ENCODE measurements around the gene GRB2.

The GRB2 gene

DNA sequence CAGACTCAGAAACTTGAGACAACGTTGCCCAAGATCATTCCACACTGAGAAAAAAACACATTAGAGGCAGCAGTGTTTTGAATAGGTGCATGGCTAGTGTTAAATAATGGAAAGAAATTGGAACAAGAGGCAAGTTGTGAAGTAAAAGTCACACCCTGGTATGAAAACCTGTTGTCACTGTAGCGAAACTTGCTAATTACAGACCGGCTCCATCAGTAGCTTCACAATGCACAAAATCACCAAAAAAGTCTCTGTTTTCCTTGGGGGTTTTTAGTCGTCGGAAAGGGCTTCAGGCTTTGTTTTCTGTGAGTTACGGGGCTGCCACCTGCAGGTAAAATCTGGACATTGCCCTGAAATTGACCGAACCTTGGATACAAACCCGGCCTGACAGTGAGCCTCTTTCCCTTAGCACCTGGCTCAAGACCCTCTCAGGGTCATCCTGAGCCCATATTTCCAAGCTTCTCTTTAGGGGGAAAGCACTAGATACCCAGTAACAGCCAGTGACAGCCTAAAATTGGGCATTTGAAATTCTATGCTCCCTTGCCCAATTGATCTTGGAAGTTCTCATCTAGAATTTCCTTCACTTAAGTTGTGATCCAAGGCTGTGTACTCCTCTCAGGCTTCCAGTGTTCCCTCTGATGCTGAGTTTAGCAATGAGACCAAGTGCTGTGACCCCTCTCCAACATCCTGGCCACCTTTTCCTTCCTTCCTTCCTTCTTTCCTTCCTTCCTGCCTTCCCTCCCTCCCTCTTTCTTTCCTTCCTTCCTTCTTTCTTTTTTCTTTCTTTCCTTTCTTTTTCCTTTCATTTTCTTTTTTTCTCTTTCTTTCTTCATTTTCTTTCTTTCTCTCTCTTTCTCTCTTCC is 7.2 kb upstream of the GRB2 start:
- DNase-seq: peak; percentile 81 to 83

DNA sequence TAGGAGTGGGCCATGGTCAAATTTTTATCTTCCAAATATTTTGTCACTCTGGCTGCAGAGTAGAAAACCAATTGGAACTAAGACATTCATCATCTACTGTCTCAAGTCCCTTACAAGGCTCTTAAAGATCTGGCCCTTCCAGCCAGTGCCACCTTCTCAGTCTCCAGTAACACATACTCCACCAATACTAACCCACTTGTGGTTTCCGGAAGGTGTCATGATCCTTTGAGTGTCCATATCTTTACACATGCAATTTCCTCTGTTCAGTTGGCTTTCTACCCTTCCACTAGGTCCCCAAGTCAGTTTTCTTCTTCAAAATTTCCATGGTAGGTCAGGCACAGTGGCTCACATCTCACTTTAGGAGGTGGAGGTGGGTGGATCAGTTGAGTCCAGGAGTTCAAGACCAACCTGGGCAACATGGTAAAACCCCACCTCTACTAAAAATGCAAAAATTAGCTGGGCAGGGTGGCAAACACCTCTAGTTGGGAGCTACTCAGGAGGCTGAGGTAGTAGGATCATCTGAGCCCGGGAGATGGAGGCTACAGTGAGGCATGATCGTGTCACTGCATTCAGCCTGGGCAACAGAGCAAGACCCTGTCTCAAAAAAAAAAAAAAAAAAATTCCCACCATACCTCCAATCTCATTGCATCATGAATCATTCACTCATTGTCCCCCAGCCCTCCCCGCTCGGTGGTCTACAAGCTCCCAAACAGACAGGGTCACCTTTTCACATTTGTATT is 6.0 kb upstream of the GRB2 start:
- no peak for DNase-seq

DNA sequence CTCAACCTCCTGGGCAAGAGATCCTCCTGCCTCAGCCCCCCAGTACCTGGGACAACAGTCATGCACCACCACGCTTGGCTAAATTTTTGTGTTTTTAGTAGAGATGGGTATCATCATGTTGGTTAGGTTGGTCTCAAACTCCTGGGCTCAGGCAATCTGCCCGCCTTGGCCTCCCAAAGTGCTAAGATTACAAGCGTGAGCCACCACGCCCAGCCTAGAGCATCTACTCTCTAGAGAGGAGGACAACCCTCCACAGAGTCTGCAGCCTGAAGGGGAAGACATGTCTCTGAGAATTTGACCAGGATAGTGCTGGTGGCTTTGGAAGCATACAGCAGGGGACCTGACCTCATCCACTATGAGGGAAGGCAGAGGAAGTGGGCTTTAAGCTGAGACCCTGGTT is 4.7 kb upstream of the GRB2 start:
- DNase-seq: no peak

DNA sequence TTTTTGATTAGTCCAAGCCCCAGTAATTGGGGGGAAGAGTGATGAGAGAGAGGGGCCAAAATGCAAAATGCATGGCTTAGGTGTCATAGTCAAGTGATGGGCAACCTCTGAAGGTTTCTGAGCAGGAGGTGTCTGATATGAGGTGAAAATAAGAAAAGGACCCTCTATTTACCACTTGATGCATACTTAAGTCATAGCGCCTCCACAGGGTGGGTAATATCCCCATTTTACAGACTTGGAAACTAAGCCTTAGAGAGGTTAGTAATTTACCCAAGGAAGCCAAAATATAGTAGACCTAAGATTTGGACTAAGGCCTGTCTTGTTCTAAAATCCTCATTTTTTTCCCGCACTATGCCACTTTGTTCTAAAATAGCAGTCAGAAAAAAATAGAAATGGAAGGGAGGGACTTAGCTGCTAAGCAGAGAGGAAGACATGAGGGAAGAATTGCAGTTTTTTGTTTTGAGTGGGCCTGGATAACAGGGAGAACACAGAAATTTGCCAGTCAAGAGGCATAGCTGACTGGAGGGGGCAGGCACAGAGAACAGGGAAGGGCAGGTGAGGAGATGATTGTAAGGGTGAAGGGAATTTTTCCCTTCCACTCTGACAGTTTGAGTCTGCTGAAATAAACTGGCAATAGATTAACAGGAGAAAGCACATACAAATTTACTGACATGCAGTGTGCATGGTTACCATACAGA is 2.3 kb upstream of the GRB2 start:
- DNase-seq: no peak

DNA sequence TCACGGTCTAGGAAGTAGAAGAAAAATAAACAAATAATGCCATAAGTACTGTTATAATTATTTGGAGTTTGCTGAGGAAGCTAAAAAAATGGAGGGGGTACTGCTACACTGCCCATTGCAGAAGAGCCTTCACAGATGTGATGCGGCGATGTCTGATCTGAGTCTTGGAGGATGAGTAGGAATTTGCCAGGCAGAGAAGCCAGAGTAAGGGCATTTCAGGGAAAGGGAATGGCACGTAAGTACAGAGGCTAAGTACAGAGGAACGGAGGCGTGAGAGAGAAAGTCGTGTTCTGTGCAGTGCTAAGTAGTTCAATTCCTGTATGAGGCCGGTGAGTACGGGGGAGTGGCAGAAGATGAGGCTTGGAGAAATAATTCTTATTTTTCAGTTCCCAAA is 741 bp upstream of the GRB2 start:
- no peak for DNase-seq

DNA sequence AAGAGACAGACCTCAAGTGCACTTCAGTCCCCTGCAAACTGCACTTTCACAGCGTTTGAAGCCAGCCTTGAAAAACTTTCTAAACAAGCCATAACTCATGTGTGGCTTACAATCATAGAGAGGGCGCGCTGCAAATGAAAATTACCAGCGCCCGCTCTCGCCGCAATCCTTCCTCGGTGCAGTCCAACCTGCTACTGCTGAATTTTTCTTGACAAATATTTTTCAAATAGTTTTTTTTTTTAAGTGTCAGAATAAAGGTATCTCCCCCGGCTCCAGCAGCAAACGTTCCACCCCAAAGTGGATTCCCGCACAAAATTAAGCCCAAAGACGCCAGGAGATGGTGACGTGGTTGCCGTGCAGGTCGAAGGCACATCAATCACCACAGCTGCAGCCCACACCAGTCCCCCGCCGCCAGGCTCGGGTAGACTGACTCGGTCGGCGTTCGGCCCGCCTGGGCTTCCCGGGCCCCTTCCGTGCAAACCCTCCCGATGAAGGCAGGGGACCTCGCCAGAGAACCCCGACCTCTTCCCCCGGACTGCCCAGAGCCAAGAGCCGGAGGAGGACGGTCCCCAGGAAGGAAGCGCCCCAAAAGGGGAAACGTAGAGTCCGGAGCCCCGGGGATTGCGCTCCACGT is 630 bp downstream of the GRB2 start:
- peak; percentile 33 to 45 for DNase-seq

DNA sequence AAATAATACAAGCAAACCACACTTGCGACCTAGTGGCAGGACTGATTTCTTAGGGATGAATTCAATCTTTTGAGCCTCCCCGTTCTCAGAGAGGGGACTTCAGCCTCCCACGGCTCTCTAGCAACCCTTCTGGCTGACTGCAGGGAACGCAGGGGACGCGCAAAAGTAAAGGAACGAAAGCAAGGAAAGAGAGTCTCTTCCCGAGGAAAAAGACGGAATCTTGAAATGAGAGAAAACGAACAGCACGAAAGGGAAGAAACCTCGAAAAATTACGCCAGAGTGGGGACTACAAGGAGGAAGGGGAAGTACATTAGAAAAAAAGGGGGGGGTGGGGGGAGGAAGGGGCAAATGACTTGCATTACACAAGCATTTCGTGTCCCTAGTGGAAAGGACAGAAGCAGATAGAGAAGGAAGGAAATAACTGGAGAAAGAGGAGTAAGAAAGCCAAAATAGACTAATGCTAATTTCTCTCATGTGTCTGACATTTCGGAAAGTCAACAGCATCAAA is 1.2 kb downstream of the GRB2 start:
- DNase-seq: peak; percentile 72 to 73

DNA sequence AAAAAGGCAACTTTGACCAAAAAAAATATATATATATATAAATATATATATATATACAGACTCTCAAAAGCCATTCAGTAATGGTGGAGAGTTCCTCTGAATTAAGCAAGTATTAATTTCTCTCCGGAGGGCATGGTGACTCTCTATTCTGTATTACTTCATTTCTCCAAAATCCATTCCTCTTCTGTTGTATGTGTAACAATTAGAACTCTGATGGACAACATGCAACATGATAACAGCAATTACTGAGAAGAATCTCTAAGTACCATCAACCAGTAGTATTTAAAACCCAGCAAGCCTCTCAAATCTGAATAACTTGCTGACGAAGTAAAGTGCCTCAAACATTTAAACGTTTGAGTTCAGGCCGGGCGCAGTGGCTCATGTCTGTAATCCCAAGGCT is 2.3 kb downstream of the GRB2 start:
- DNase-seq: no peak

DNA sequence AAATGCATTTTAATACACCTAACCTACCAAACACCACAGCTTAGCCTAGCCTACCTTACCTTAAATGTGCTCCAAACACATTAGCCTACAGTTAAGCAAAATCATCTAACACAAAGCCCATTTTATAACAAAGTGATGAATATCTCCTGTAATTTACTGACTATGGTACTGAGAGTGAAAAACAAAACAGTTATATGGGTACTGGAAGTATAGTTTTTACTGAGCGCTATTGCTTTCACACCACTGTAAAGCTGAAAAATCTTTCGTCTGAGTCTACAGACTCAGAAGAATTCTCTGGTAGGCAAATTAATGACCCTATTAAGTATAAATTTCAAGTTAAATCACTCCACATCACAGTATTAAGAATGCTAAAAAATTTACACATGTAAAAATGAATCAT is 3.5 kb downstream of the GRB2 start:
- DNase-seq: no peak

DNA sequence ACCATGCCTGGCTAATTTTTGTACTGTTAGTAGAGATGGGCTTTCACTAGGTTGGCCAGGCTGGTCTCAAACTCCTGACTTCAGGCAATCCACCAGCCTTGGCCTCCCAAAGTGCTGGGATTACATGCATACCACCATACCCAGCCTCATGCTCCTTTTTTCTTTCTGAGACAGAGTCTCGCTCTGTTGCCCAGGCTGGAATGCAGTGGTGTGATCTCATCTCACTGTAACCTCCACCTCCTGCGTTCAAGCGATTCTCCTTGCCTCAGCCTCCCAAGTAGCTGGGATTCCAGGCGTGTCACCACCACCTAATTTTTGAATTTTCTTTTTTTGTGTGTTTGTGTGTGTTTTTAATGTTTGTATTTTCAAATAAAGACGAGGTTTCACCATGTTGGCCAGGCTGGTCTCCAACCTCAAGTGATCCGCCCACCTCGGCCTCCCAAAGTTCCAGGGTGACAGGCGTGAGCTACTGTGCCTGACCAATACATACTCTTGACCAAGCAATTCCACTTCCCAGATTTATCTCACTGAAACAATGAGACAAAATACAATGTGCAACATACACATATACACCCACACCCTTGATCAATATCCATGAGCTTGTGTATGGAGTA is 5.0 kb downstream of the GRB2 start:
- DNase-seq: no peak

DNA sequence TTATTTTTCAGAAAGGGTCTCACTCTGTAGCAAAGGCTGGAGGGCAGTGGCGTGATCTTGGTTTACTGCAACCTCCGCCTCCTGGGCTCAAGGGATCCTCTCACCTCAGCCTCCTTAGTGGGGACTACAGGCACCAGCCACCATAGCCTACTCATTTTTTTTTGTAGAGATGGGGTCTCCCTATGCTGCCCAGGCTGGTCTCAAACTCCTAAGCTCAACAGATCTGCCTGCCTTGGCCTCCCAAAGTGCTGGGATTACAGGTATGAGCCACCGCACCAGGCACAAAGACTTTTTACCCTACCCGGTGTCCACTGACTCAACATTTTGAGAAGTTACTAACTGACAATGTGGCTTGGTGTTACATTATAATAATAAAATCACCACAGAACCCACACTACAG is 7.2 kb downstream of the GRB2 start:
- no peak for DNase-seq

DNA sequence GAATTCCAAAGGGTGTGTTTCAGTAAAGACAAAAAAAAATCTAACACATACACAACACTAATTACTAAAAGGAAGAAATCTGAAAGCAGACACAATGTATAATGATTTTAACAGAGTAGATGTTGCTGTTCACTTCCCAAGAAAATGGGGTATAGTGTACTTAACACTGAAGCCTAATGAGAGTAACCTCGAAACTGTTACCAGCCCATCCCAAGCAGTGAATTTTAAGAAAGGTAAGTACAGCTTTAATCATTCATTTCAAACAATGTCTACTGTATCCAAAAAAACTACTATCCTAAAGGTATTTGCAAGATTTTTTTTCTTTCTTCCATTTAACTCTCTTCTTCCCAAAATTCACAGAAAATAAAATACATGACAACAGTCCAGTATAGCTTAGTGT is 8.3 kb downstream of the GRB2 start:
- no peak for DNase-seq

DNA sequence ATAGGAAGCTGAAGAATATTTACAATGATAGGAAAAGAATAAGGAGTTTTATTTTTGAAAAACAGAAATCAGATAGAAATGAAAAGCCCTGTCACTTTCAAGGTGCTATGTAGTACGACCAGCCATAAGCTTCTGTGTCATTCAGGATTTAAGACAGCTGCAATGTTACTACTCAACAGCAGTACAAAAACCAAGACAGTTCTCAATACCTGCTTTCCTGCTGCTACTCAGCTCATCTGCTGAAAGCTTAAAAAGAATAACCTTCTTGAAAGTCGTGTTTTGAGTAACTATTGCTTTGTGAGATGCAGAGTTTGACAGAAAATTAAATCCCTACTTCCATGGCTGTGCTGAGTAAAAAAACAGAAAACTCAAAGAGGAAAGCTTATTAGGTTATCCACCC is 8.7 kb downstream of the GRB2 start:
- no peak for DNase-seq

DNA sequence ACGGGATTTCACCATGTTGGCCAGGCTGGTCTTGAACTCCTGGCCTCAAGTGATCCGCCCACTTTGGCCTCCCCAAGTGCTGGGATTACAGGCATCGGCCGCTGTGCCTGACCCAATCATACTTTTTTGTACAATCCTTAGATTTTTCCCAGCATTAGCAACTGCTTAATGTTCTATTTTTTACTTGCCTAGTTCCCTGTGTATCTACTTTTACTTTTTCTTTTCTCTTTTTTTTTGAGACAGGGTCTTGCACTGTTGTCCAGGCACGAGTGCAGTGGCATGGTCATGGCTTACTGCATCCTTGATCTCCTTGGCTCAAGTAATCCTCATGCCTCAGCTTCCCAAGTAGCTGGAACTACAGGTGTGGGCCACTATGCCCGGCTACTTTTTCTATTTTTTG is 9.5 kb downstream of the GRB2 start:
- no peak for DNase-seq

DNA sequence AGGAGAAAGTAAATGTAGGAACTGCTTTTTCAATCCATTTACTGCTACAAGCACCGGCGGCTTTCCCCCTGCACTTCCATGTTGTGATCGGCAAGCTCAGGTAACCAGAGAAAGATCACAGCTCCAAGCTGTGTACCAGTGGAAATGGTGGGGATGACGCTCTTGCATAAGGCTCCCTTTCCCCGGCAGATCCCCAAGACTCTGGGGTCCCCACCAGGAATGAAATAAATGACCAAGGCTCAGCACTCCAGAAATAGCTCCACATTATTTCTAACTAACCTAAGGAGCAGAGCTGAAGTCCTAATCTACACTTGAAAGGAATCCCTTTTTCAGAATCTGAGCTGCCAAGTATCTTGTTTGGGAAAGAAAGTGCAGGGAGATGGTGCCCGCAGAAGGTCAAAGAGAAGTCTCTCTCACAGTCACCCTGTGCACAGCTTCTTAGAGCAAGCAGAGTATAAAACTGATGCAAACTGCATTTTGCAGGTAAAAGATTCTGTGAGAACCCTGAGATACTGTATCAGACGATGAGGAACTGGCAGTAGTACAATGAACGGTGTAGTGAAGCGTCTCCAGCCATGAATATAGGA is 11.1 kb downstream of the GRB2 start:
- DNase-seq: peak in 1 of 2 experiments; percentile 7

DNA sequence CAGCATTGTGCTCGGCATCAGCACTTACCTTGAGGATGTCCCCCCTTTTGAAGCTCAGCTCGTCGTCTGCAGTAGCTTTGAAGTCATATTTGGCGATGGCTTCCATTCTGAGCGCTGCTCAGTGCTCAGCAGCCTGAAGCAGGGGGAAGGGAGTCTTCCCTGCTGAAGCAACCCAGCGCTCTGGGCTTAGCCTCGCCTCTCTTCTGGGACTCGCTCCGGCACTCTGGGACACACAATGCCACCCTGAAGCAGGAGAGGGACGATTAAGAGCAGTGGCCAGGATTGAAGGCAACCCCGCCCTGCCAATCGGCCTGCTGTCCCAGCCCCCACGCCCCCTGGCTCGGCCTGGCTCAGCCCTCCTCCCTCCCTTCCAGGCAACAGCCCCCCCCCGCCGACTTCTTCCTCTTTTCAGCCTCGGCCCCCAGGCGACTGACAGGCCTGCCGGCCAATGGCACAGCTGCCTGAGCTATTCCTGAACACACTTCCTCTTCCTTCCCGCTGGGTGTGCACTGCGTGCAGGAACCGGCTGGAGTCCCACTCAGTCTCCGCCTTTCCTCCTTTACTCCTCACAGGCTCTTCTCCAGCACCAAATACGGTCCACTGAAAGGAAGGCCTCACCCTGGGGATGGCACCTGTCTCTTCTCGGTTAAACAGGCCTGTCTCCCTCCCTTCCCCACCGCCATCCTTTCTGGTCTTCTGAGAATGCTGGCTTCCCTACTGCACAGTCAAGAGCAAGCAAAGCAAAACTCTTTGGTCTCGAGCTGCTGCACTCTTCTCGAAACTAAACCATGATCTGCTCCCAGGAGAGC is 11.8 kb downstream of the GRB2 start:
- peak; percentile 99 to 100 for DNase-seq

DNA sequence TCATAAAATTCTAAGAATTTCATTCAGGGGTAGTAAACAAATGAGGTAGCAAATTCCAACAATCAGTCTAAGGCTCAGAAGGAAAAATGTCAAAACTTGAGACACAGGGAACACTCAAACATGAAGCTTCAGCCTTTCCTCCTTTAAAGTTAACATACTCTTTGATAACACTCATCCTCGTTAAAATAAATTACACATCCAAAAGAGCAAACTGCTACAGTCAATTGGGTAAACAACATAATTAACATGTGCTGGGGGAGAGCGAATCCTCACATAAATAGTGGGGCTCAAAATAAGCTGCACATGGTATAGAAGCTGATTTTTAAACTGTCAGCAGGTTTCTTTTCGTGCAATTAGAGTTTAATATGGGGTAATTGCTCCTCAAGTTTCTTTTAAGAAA is 12.9 kb downstream of the GRB2 start:
- no peak for DNase-seq

DNA sequence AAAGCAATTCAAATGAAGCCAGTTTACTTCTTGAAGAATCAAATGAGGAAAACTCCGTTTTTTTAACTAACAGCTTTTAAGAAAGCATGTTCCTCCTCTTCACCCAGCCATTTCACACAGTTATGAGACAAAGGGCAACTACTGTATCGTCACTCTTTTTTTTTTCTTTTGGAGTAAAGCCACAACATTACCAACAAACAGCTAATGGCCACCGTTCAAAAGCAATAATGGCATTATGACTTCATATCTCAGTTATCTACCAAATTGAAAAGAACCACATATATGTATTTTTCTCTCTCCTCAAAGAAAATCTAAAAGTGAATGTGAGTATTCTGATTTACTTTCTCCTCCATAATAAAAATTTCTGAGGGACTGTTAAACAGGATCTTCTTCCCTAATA is 14.5 kb downstream of the GRB2 start:
- no peak for DNase-seq

DNA sequence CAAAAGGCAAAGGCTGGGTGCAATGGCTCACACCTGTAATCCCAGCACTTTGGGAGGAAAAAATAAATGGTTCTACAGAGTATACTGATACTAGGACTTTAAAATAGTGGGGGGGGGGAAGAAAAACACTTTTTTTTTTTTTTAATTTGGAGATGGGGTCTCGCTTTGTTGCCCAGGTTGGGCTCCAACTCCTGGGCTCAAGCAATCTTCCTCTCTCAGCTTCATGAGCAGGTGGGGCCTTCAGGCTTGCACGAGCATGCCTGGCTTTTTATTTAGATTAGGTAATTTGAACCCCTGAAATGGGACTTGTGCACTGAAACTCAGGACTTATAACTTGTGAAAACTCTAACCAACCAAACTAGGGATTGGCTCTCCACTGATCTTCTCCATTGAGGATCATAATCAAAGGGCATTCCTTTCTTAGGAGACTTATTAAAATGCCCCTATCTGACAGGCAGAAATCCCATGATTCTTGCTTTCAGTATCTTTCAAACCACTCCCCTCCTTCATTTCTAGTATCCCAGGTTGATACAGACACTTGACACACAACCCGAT is 16.9 kb downstream of the GRB2 start:
- no peak for DNase-seq

DNA sequence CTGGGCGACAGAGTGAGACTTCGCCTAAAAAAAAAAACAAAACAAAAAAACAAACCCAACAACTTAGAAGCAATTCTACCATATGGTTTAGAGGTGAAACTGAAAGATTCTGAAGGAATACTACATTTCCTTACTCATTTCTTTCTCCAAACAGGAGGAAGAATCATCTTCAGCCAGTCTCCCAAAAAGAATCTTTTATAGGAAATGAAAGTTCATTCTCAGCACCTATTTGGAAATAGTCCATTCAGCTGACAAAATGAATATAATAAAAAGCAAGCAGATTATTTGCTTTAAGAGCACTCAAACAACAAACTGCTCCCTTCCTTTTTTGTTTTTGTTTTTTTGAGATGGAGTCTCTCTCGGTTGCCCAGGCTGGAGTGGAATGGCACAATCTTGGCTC is 17.7 kb downstream of the GRB2 start:
- no peak for DNase-seq

DNA sequence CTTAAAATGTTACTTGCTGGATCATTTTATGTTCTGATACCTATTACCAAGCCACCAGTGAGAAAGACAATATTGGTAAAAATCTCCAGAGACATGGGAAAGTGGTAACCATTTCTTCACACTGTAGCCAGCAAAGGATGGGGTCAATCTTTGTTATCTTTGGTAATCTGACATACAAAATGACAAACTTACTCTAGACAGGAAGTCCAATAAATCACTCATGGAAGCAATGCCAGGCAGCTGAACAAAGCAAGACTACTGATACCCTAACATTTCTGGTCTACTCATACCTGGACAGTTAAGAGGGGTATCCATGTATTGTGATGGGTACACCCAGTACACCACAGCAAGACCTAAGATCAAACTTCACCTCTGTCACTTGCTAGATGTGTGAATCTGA is 19.0 kb downstream of the GRB2 start:
- no peak for DNase-seq
